GM21515 (cell line): ENCODE results near the gene CAPN8.

Experiments used
- ATAC-seq: cut with Tn5 transposase; IDR thresholded peaks from one replicate; pipeline ENCODE4 v1.9.1; 2021; ENCODE audit not compliant: unreplicated experiment

The CAPN8 gene

DNA sequence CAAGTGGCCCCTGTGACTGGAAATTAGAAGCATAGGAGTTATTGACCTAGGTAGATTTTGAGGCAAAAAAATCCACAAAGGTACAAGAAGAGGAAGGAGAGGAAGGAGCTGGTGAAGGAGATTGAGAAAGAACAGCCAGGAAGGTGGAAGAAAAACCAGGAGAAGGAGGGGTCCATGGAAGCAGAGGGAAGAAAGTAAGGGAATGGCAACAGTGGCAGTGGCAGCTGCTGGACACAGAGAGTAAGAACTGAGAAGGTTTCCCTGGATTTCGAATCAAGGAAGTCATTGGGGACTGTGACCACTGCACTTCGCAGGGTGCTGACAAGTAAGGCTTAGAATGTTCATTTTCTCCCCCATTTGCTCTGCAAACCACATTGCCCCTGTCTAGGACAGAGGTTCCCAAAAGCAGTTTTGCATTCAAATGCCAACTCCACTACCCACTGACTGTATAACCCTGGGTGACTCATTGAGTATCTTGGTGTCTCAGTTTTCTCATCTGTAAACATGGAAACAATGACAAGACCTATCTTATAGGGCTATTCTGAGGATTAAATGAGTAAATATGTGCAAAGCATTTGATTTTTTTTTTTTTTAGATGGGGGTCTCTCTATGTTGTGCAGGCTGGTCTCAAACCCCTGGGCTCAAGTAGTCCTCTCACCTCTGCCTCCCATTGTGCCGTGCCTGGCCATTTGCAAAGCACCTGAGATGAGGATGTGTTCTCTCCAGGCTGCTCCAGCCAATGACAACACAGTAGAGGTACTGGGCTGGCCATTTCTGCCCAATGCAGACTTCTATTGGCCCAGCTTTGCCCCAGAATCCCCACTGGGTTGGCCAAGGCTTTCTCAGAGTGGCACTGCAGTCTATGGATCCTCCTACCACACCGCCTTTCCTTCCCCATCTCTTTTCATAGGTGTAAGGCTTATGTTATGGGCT lies 37.5 kb upstream of the CAPN8 start:
- ATAC-seq = no peak

GRCh38 chr1:223700942-223701637 lies 35.6 kb upstream of the CAPN8 start:
- ATAC-seq = no peak

GRCh38 chr1:223700388-223700918 lies 35.0 kb upstream of the CAPN8 start:
- no peak for ATAC-seq

DNA sequence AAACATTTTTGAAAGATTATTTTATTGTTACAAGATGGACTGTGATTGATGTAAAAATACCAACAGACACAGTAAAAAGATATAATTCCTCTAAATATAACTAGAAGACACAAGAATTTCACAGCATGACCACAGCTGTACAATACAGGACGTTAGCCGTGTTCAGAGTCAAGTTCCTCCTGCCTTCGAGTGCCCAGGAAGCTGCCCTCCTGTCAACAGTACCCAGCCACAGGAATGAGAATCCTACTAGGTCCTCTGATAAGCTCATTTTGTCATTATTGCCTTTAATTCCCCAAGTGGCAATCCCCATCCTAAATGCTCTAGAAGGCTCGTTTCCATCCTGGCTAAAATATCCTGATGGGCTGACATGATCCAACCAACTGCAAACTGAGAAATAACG lies 30.4 kb upstream of the CAPN8 start:
- ATAC-seq = no peak

DNA sequence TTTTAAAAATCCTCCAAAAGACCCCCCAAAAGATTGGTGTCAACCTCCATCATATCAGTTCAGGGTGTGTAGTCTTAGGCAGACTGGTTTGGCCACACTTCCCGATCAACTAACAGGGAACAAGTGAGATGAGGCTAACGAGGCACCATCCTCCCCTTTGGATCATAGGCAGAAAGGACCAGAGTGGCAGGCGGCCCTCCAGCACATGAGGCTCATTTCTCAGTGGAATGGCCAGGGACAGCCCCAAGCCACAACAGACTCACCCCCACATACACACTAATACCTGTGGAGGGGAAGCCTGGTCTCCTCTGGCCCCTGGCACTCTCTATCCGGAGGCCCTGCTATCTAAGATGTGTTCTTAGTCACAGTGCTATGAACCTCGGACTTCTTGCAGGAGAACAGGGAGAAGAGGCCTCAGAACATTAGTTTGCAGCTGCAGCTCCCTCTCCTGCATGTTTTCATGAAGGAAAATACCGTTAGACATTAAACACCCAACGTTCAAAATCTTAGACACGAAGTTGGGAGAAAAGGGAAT lies 29.6 kb upstream of the CAPN8 start:
- no peak for ATAC-seq

- ATAC-seq = no peak
These were observed 25.6 kb upstream of the CAPN8 start for GRCh38 chr1:223691121-223691520.

GRCh38 chr1:223684488-223684792 lies 18.9 kb upstream of the CAPN8 start:
- no peak for ATAC-seq

DNA sequence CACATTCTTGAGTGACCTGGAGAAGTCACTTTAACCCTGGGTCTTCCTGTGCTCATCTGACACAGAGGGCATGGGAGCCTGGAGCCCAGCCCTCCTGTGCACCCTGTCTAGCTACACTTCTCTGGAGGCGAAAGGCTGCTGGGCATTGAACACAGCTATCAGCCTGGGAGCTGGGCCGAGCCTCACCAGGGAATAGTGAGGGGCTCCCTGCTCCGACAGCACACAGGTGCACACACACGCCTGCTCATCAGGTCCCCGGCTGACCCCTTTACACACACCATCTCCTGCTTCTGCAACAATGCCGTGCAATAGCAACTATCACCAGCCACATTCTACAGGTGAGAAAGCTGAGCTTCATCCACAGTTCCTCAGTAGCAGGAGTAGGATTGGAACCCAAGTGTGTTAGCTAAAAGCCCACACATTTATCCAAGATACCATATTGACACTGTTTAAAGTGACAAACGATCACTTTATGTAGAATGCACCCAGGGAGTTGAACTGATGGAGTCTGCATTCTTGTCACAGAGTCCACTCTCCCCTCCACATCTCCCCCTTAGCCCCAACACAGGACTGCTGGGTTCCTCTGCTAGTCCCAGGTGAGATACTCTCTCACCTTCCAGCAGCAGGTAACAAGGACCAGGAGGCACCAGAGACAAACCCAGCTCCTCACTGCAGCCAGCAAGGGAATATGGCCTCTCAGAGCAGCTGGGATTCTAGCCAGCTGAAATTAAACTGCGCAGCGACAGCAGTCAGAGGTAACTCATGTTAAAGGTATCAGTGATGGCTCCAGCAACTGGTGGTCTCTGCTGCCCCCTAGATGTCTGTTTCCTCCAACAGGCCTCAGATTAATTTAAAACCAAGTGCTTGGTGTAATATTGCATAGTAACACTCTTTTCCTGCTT lies 18.3 kb upstream of the CAPN8 start:
- ATAC-seq = no peak

GRCh38 chr1:223682502-223682901 lies 17.0 kb upstream of the CAPN8 start:
- ATAC-seq = no peak

DNA sequence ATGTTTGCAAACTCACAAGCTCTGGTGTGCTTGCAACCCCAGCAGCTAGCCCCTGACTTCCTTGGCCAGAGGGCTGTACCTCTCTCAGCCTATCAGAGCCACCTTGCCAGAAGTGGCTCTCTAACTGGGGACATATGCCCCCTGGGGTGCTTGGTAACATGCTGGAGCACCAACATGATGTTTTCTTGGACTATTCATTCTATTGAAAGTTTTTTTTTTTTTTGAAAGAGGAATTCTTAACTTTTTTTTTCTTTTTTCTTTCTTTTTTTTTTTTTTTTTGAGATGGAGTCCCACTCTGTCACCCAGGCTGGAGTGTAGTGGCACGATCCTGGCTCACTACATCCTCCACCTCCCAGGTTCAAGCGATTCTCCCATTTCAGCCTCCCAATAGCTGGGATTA lies 14.7 kb upstream of the CAPN8 start:
- no peak for ATAC-seq

GRCh38 chr1:223678841-223679240 lies 13.3 kb upstream of the CAPN8 start:
- ATAC-seq = no peak

DNA sequence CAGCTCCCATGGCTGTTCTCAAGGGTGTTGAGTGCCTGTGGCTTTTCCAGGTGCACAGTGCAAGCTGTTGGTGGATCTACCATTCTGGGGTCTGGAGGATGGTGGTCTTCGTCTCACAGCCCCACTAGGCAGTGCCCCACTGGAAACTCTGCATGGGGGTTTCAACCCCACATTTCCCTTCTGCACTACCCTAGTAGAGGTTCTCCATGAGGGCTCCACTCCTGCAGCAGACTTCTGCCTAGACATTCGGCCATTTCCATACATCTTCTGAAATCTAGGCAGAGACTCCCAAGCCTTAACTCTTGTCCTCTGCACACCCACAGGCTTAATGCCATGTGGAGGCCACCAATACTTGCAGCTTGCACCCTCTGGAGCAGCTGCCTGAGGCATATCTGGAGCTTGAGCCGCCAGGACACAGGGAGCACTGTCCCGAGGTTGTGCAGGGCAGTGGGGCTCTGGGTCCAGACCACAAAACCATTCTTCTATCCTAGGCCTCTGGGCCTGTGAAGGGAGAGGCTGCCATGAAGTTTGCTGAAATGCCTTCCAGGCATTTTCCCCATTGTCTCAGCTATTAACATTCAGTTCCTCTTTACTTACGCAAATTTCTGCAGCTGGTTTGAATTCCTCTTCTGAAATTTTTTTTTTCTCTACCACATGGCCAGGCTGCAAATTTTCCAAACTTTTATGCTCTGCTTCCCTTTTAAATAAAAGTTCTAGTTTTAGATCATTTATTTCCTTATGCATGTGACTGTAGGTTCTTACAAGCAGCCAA lies 8.8 kb upstream of the CAPN8 start:
- no peak for ATAC-seq

DNA sequence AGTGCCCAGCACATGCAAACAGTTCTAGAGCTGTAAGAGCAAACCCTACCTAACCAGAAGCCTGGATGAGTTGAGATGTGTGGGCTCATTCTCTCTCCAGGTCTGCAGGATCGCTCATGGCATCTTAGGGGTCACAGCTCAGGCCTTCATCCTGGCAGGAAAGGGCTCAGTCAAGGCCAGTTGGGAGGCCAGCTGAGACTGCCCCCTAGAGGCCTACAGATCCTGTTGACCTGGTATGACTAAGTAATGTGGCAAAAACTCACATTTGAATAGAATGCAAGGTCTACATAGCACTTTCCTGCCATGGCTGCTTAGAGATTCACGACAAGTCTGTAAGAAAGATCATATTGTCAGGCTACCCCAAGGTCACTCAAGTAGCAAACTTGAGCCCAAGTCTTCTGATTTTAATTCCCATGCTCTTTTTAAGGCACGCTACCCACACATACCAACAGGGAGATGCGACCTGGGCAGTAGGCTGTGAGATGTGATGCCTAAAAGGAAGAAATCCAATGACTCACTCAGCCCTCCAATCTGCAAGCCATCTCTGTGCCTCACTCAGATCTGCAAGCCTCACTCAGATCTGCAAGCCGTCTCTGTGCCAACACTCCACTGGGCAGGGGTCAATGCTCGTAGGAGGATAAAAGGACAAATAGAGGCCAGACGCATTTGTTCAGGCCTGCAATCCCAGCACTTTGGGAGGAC lies 5.1 kb upstream of the CAPN8 start:
- ATAC-seq = no peak

GRCh38 chr1:223669003-223669795 lies 3.7 kb upstream of the CAPN8 start:
- ATAC-seq = no peak

DNA sequence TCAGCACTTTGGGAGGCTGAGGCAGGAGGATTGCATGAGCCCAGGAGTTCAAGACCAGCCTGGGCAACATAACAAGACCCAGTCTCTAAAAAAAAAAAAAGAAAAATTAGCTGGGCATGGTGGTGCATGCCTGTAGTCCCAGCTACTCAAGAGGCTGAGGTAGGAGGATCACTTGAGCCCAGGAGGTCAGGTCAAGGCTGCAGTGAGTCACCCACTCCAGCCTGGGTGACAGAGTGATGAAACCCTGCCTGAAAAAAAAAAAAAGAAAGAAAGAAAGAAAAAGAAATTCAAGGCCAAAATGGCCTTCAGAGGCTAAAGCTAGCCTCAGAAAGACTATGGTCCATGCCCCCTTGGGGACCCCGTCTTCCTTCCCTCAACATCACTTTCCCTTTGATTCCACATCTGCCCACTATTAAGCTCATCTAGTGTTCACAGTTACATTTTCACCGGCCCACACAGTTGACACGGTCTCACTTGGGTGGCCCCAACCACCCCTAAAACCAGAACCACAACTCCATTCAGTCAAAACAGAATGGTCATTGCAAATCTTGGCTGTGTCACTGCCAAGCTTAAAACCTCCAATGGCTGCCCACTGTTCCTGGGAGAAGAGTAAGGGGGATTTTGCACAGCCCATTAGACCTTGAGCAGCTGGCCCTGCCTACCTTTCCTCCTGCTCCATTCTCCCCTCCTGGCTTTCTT lies 2.1 kb upstream of the CAPN8 start:
- no peak for ATAC-seq

DNA sequence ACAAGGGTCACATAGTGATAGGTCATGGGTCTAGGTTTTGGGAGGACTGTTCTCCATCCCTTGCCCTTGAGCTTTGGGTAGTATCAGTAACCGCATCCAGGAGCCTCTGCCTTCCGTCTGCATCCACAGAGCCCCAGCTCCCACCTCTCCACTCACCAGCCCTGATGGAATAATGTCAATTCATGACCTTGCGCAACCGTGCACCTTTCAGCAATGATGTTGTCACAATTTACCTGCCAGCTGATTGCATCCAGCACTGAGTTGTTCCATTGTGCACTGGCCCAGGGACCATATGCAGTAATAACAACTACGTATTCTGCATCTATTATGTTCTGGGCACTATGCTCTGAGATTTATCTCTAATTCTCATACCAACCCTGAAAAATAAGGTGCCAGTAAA lies 1.4 kb downstream of the CAPN8 start:
- ATAC-seq = no peak

GRCh38 chr1:223662943-223663342 lies 2.6 kb downstream of the CAPN8 start:
- no peak for ATAC-seq

- ATAC-seq = no peak
These were observed 5.8 kb downstream of the CAPN8 start for GRCh38 chr1:223659711-223660110.
